Measurements from ENCODE around the gene NES.

DNA sequence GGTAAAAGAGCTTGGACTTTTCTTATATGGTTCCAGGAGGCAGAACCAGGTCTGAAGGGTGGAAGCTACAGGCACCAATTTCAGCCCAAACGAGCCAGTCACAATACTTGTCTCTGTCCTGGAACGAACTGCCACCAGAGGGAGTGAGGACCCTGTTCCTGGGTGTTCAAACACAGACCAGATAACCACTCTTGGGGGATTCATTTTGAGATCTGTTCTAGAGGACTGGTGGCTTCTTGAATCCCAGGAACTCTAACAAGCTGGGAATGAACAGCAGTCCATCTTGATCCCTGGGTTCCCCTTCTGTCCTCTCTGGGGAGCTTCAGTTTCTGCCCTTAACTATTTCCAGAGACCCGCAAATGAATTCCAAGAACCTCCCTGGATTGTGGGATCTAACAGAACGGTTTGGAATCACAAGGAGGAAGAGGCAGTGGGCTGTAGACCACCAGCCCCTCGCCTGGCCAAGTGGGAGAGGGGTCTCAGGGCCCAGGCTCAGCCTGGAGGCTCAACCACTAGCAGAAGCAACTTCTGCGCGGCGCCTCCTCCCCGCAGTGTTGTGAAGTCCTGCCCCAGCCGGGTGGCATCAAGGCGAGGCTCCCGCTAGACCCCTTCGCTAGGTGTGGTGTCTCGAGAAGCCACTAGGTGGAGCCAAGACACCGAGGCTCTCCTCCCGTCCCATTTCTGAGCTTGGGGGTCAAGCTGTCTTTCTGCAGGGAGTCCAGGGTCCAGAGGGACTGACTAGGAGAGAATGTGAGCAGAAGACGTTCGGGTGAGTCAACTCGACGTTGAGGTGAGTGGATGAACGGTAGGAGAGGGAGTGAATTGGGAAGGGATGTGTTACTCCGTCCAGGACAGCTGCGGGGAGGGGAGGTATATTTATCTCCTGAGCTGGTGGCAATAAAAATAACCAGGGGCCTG lies 12.1 kb upstream of the NES start:
- TF ChIP-seq POLR2A (IDR thresholded peaks at IDR 0.05; ENCODE audit: extremely low read depth, insufficient read length), result no peak
- TF ChIP-seq, protein P1, sequence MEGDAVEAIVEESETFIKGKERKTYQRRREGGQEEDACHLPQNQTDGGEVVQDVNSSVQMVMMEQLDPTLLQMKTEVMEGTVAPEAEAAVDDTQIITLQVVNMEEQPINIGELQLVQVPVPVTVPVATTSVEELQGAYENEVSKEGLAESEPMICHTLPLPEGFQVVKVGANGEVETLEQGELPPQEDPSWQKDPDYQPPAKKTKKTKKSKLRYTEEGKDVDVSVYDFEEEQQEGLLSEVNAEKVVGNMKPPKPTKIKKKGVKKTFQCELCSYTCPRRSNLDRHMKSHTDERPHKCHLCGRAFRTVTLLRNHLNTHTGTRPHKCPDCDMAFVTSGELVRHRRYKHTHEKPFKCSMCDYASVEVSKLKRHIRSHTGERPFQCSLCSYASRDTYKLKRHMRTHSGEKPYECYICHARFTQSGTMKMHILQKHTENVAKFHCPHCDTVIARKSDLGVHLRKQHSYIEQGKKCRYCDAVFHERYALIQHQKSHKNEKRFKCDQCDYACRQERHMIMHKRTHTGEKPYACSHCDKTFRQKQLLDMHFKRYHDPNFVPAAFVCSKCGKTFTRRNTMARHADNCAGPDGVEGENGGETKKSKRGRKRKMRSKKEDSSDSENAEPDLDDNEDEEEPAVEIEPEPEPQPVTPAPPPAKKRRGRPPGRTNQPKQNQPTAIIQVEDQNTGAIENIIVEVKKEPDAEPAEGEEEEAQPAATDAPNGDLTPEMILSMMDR (IDR thresholded peaks at IDR 0.05; ENCODE audit: low read depth, low read length), result peak; percentile 87
- TF ChIP-seq, protein P2, sequence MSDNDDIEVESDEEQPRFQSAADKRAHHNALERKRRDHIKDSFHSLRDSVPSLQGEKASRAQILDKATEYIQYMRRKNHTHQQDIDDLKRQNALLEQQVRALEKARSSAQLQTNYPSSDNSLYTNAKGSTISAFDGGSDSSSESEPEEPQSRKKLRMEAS (IDR thresholded peaks at IDR 0.05; ENCODE audit: low read depth, low read length), result no peak
- no peak for TF ChIP-seq MYC (IDR thresholded peaks at IDR 0.05; ENCODE audit: low read depth, low read length)
